Skeletal muscle cell (primary cell): Measurements from ENCODE around the gene GPC6.

Experiments used
- DNase-seq: peaks from one replicate; pipeline ENCODE4 v3.0.0-alpha.2; 2010; ENCODE audit warnings: low read depth
- H3K4me3 ChIP-seq: 2 replicates; pipeline ENCODE4 v1.5.1; 2011; ENCODE audit warnings: low read depth, mild to moderate bottlenecking, control low read depth, low read length, moderate library complexity

GPC6 gene

GRCh38 chr13:94389604-94390351 is 1163.2 kb downstream of the GPC6 start:
- no peak overlapping the region for H3K4me3 ChIP-seq
- peak; percentile 19 for DNase-seq

- DNase-seq = no peak
- H3K4me3 ChIP-seq = no peak overlapping the region
These were observed 1164.3 kb downstream of the GPC6 start for GRCh38 chr13:94390881-94391280.

DNA sequence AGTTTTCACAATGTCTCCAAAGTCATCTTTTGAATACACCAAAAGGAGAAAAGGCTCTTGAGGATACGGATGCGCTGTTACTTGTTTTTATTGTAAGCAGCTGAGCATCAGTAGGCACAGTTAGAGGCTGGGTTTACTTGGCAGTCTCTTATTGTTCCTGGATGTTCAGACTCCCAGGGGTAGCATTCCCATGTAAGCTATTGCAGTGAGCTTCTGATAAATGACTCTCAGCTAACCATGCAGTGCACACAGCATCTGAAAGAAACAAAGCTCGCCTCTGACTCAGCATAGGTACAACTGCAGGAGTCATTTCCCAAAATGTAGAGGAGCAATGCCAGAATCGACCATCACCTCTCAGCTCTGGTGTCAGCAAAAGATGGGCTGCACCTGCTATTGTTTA is 1168.1 kb downstream of the GPC6 start:
- no peak overlapping the region for H3K4me3 ChIP-seq
- DNase-seq = no peak

DNA sequence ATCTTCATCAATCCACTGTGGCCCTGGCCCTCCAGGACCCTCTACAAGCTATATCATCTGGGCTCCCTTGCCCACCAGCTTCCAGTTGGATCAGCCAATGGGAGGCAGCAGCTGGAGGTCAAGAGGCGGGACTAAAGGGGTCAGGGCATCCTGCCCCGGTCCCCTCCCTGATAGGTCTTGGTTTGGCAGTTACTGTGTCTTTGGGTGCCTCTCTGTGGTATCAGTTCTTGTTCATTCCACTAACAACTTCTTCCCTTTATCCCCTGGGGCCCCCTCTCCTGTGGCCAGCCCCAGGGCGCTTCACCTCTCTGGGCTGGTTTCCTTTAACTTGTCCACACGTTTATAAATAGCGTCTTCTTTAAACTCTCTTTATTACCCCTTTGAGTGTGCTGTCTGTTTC is 1169.3 kb downstream of the GPC6 start:
- H3K4me3 ChIP-seq = no peak overlapping the region
- no peak for DNase-seq

- no peak overlapping the region for H3K4me3 ChIP-seq
- no peak for DNase-seq
These were observed 1173.2 kb downstream of the GPC6 start for GRCh38 chr13:94399812-94400211.

GRCh38 chr13:94400874-94401273 is 1174.3 kb downstream of the GPC6 start:
- no peak overlapping the region for H3K4me3 ChIP-seq
- no peak for DNase-seq

GRCh38 chr13:94408314-94409036 is 1181.9 kb downstream of the GPC6 start:
- H3K4me3 ChIP-seq = no peak overlapping the region
- DNase-seq = no peak

- no peak for DNase-seq
- no peak overlapping the region for H3K4me3 ChIP-seq
These were observed 1185.1 kb downstream of the GPC6 start for GRCh38 chr13:94411747-94412146.

GRCh38 chr13:94412870-94413597 is 1186.4 kb downstream of the GPC6 start:
- DNase-seq = no peak
- H3K4me3 ChIP-seq = no peak overlapping the region

- no peak overlapping the region for H3K4me3 ChIP-seq
- no peak for DNase-seq
These were observed 1187.0 kb downstream of the GPC6 start for GRCh38 chr13:94413598-94413944.

GRCh38 chr13:94414141-94414540 is 1187.5 kb downstream of the GPC6 start:
- no peak for DNase-seq
- no peak overlapping the region for H3K4me3 ChIP-seq

- no peak for DNase-seq
These were observed 1188.1 kb downstream of the GPC6 start for GRCh38 chr13:94414708-94415107.

DNA sequence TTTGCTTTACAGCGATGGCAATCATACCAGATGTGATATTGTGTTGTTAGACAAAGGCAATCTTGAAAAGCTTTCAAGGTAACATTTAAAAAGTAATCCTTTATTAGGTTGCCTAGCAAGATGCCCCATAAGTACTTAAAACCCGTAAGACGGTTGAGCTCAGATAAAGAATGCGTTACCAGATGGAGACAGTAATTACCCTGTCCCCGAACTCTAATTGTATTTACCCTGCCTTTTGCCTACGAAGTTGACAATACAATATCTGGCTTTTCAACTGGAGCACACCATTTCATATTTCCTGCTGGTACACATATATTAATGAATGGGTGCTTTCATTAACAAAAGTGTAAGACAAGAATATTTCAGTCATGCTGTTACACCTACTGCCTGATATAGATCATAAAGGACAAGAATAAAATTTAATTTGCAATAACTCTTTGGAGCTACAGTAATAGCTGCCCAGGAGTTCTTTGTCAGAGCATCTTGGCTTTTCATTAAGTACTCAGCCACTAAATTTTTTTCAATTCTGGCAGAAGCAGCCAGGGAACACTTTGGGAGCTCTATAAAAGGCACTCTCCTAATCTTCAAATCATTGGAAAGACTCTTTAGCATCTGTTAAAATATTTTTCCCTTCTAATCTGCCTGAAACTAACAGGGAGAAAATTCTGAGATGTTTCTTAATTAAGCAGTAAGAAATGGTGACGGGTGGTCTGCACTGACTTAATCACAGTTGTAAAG is 1189.1 kb downstream of the GPC6 start:
- no peak for DNase-seq
- H3K4me3 ChIP-seq = no peak overlapping the region

More at GRCh38 chr13:94414708-94415107, 1188.1 kb downstream of the GPC6 start:
- no peak overlapping the region for H3K4me3 ChIP-seq

DNA sequence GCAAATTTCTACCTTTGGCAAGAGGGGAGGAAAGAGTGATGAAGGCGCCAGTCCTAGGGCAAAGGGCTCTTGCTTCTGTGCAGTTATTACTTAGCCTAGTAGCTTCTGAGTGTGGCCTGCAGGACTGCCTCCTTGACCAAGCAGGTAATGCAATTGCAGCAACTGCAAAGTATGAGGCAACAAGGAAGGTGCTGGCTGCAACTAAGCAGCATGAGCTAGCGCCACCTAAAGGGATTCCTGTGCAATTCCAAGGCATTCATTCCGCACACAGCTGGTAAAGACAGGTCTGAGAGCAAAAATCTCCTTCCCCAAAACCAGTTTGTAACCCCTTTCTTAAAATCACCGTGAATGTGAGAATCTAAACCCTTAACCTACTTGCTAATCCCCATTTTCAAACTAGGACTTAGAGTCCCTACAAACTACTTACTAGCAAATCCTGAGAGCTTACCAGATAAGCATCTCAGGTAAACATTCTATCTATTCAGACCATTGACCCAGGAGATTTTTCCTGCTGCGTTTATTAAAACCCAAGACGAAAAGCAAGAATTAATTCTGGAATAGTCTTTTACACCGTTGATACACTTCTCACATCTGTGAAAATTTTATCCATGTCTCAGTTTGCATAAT is 1190.0 kb downstream of the GPC6 start:
- no peak for DNase-seq
- no peak overlapping the region for H3K4me3 ChIP-seq

DNA sequence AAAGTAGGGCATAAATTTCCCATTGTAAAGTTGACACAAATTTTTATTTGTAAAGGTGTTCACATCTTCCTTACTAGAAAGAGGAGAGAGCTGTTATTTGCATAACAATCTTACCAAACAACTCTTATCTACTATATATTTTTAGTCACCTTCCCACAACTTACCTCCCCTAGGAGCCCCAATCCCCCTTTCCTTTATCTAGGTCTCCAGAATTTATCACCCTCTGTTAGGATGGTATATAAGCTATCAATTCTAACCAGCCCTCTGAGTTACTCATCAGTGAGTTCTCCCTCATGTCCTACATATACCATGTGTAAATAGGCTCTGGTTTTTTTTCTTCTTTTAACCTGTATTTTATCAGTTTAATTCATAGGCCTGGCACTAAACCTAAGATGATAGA is 1190.7 kb downstream of the GPC6 start:
- no peak overlapping the region for H3K4me3 ChIP-seq
- DNase-seq = no peak

DNA sequence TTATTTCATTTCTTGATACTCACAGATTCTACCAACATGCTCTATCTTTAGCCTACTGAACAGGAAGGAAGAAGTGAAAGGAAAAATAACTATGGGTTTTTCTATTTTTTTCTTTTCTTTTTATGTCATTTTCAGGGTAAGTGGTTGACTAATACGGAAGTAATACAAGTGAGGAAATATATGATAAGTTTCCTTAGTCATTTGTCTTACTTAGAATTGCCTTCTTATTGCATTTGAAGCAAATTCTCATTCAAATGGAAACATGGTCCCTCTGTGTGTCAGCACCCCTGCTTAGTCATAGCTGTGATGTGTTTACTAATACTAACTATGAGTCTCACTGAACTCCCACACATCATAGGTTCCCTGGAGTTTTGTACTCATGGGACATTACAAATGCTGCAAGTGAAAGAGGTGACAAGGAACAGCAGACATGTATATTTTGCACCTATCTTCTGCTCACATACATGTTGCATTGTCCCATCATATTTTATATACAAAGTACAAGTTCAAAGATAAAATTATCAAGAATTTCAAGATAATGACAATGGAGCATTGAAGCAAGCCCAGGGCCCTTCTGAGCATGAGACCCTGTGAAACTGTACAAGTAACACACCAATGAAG is 1192.8 kb downstream of the GPC6 start:
- DNase-seq = peak; percentile 63
- H3K4me3 ChIP-seq = no peak overlapping the region

GRCh38 chr13:94419925-94420305 is 1193.3 kb downstream of the GPC6 start:
- DNase-seq = no peak
- H3K4me3 ChIP-seq = no peak overlapping the region

- no peak for DNase-seq
These were observed 1200.8 kb downstream of the GPC6 start for GRCh38 chr13:94427313-94427953.

GRCh38 chr13:94431574-94431973 is 1205.0 kb downstream of the GPC6 start:
- DNase-seq = peak; percentile 15
- H3K4me3 ChIP-seq = no peak overlapping the region

More at GRCh38 chr13:94427313-94427953, 1200.8 kb downstream of the GPC6 start:
- H3K4me3 ChIP-seq = no peak overlapping the region
